Keratinocyte (primary cell): ENCODE data around the gene MAOB.

ENCODE experiments used
- CTCF ChIP-seq, 3 experiments: IDR thresholded peaks in 1 of 3; conservative IDR thresholded peaks in 1 of 3; optimal IDR thresholded peaks in 1 of 3; 2 replicates in 2 of 3; 3 replicates in 1 of 3; pipeline versions ENCODE3 to v1.5.1; 2011; ENCODE audit warnings: low read length in 3 of 3, mild to moderate bottlenecking in 3 of 3, moderate library complexity in 2 of 3, control low read depth in 1 of 3, inconsistent platforms in 1 of 3; ENCODE audit not compliant: insufficient read depth in 2 of 3; ENCODE audit errors: extremely low read depth in 1 of 3
- EZH2 ChIP-seq: IDR thresholded peaks from one replicate; pipeline ENCODE4 v1.6.1; 2012; ENCODE audit warnings: inconsistent platforms, mild to moderate bottlenecking, low read length, moderate library complexity

GRCh38 chrX:43716696-43717095, 165.6 kb downstream of the MAOB start:
- TF ChIP-seq EZH2 (no peak), CTCF (optimal IDR thresholded peaks at IDR 0.05 in 1 of 3, IDR thresholded peaks at IDR 0.05 in 1 of 3, conservative IDR thresholded peaks at IDR 0.05 in 1 of 3; ENCODE audit: extremely low read depth in 1 of 3, insufficient read depth in 2 of 3, low read length in 3 of 3) (no peak)
